Fibroblast of pulmonary artery (primary cell): ENCODE data around the gene RECQL.

ENCODE experiments used
- DNase-seq: peaks from one replicate; pipeline ENCODE4 v3.0.0-alpha.2; 2010; ENCODE audit warnings: low read depth
- H3K4me3 ChIP-seq: replicated peaks from 2 replicates; pipeline ENCODE4 v1.5.1; 2011; ENCODE audit warnings: low read depth, mild to moderate bottlenecking, control low read depth, low read length, moderate library complexity
- TF ChIP-seq, protein P1 (sequence below): IDR thresholded peaks from 2 replicates; pipeline ENCODE4 v1.5.1; 2011; ENCODE audit warnings: mild to moderate bottlenecking, control low read depth, low read length, inconsistent platforms; ENCODE audit errors: missing control alignments

Gene RECQL

DNA sequence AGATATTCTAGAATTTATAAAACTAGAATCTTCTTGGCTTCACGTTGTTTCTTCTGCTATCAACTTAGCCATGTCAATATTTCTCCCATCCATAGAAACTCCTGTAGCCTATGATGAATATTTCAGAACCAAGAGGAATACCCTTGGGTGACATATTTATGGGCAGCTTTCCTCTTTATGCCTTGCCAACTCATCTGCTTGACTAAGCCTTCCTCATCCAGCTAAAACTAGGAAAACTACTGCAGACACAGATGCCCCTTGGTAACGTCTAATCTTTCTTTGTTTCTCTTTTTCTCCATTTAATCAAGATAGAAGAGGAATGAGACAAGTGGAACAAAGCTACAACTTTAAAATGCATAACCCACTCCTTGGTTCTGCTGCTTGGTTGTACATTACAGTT, 6.4 kb upstream of the RECQL start:
- DNase-seq = no peak
- no peak overlapping the region for H3K4me3 ChIP-seq
- TF ChIP-seq, protein P1, sequence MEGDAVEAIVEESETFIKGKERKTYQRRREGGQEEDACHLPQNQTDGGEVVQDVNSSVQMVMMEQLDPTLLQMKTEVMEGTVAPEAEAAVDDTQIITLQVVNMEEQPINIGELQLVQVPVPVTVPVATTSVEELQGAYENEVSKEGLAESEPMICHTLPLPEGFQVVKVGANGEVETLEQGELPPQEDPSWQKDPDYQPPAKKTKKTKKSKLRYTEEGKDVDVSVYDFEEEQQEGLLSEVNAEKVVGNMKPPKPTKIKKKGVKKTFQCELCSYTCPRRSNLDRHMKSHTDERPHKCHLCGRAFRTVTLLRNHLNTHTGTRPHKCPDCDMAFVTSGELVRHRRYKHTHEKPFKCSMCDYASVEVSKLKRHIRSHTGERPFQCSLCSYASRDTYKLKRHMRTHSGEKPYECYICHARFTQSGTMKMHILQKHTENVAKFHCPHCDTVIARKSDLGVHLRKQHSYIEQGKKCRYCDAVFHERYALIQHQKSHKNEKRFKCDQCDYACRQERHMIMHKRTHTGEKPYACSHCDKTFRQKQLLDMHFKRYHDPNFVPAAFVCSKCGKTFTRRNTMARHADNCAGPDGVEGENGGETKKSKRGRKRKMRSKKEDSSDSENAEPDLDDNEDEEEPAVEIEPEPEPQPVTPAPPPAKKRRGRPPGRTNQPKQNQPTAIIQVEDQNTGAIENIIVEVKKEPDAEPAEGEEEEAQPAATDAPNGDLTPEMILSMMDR = no peak

DNA sequence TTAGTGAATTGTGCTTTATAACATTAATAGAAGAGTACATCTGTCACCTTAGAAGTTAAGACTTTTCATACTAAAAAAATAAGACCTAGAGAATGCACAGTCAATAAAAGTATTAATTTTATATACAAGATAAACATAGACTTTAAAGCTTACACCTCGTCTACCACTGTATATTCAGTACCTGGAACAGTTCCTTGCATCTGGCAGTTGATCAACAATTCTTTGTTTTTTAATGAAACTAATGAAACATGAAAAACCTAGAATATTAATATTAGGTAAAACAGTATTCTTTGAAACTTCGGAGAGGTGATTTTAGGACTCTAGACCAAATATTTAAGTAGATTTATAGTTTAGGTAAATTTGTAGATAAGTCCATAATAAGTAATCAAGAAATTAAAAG, 4.5 kb upstream of the RECQL start:
- DNase-seq = peak; percentile 4
- H3K4me3 ChIP-seq = no peak overlapping the region
- TF ChIP-seq, protein P1 = no peak

DNA sequence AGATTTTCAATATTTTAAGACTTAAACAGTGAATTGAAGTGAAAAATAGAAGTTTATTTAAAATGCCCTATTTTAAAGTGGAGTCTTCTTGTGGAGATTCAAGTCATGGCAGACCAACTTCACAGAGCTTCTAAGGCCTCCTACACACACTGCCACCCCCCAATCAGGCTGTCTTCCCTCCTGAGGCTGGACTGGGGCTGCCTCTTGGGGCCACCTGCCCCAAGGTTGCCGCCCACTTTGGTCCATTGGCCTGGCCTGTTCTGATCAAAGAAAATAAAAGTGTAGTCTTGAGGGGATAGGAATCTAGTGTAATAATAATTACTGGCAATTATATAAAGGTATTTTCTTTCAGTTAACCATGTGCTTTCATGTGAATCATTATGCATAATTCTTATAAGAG, 1.4 kb upstream of the RECQL start:
- peak overlapping the region; percentile 91 for H3K4me3 ChIP-seq
- TF ChIP-seq, protein P1 = no peak
- no peak for DNase-seq

DNA sequence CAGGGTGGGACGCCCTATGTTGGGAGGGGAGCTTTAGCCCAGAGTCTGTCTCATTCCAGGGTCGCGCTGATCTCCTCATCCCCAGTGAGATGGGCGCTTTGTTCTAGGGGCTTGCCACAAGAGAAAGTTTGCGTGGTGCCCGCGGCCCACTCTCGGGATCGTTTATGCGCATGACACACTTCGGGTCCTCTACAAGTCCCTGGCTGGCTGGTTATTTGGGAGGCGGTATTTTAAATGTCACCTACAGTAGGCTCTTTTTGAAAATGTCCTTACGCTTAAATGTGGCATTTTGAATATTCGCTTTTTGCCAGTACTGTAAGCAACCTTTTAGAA, 695 bp upstream of the RECQL start:
- TF ChIP-seq, protein P1 = no peak
- DNase-seq = peak; percentile 20
- peak overlapping the region; percentile 91 for H3K4me3 ChIP-seq

DNA sequence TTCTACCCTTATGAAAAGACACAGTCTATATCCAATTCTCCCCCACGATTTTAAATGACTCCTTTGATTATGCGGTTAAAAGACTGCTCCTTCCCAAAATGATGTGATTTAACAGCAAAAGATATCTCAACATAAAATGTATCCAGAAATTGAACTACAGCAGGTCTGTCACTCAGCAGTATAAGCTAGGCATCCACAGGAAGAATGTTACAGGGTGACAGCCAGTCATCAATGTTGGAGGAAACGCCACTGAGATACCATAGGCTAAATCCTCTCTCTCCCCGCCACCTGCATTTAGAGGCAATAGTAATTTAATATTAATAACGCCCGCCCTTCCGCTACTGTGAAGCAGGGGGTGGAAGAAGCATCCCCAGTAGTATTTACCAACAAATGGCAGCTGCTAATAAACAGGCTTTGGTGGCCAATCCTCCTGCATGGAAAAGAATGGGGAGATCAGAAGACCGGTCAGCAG, 613 bp downstream of the RECQL start:
- DNase-seq = no peak
- peak overlapping the region; percentile 91 for H3K4me3 ChIP-seq
- TF ChIP-seq, protein P1 = no peak

DNA sequence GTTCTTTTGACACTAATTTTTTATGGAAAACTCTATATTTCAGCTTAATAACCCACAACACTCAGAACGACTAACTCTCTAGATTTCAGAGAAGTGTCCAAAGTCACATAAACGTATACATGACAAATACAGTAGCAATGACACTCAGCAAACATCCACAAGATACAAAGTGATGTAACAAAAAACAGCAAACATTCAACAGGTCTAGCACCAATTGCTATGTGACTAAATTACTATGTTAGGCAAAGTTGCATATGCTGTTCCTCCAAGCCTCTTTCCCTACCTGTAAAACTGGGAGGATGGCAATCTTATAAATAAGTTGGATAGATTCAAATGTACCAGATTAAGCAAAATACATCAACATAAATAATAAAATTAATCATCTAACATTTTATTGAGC, 1.7 kb downstream of the RECQL start:
- TF ChIP-seq, protein P1 = no peak
- no peak for DNase-seq
- peak overlapping the region; percentile 91 for H3K4me3 ChIP-seq

DNA sequence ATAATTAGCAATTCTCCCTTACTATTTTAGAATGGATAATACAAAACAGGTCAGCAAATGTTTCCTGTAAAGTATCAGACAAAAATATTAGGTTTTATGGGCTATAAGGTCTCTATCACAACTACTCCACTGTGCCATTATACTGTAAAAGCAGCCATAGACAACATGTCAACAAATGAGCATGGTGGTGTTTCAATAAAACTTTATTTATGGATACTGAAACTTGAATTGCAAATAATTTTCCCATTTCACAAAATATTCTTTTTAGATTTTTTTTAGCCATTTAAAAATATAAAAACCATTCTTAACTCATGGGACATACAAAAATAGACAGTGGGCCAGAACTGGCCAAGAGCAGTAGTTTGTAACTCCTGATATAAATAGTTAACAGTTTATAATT, 15.4 kb downstream of the RECQL start:
- no peak overlapping the region for H3K4me3 ChIP-seq
- TF ChIP-seq, protein P1 = no peak
- no peak for DNase-seq
